GM12801 (cell line): ENCODE measurements around the gene SARS2.

Experiments
- TF ChIP-seq, protein P1 (sequence below): IDR thresholded peaks from one replicate; pipeline ENCODE4 v1.5.1; 2011; ENCODE audit warnings: control low read depth; ENCODE audit not compliant: insufficient read length; ENCODE audit errors: extremely low read depth

The SARS2 gene

DNA sequence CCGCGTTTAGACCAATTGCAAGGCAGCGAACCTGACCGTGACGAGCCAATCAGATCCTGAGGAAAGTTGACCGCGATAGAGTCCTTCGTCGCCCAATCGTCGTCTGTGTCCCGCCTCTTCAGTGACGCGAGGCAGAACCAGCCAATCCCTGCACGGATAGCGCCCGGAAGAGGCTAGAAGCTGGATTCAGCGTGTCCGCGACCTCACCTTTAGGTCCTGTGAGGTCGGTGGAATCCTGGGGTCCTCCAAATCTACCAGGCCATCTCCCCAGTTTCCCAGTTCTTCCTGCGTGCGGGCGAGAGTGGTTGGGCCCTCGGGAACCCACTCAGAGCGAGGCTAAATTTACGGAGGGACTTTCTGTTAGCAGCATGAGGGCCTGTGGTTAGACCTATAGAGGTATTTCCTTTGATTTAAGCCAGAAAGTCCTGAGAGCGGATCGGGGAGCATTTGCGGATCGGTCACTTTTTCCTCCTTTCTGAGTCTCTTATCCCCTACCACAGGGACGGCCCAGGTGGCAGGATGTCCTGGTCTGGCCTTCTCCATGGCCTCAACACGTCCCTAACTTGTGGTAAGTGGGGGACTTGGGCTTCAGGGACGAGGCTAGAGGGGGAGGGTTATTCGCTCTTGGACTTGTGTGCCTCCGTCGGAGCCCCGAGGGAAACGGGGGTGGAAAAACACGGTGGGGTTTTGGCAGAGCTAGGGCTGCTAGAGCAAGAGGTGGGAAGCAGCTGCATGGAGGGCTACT is 385 bp upstream of the SARS2 start, which contains the start of gene MRPS12:
Gene MRPS12 (plus strand): TSS at position 169 of the 745 bp plus-strand sequence. CDS start 351 bp downstream, at position 520.
- TF ChIP-seq, protein P1, sequence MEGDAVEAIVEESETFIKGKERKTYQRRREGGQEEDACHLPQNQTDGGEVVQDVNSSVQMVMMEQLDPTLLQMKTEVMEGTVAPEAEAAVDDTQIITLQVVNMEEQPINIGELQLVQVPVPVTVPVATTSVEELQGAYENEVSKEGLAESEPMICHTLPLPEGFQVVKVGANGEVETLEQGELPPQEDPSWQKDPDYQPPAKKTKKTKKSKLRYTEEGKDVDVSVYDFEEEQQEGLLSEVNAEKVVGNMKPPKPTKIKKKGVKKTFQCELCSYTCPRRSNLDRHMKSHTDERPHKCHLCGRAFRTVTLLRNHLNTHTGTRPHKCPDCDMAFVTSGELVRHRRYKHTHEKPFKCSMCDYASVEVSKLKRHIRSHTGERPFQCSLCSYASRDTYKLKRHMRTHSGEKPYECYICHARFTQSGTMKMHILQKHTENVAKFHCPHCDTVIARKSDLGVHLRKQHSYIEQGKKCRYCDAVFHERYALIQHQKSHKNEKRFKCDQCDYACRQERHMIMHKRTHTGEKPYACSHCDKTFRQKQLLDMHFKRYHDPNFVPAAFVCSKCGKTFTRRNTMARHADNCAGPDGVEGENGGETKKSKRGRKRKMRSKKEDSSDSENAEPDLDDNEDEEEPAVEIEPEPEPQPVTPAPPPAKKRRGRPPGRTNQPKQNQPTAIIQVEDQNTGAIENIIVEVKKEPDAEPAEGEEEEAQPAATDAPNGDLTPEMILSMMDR: no peak

DNA sequence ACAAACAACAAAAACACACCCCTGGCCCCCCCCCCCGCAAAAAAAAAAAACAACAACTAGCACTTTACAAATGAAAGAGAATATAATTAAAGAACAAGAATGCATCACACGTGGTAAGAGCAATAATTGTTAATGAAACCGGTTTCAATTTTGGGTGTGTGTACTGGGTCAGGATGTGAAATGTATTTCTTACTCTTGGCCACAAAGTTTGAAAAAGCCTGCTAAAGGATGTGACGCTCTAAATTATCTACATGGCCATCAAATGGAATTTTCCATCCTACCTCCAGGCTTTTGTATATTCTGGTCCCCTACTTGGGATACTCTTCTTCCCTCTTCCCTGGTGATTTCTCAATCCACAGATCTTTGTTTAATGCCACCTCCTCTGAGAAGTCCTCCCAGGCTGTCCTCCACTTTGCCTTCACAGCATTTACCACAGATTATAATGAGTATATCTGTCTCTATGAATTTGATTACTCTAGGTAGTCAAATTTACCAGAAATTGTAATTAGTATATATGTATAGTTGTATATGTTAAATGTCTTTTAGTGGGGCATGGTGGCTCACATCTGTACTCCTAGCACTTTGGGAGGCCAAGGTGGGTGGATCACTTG is 2.1 kb downstream of the SARS2 start:
- TF ChIP-seq, protein P1: no peak

DNA sequence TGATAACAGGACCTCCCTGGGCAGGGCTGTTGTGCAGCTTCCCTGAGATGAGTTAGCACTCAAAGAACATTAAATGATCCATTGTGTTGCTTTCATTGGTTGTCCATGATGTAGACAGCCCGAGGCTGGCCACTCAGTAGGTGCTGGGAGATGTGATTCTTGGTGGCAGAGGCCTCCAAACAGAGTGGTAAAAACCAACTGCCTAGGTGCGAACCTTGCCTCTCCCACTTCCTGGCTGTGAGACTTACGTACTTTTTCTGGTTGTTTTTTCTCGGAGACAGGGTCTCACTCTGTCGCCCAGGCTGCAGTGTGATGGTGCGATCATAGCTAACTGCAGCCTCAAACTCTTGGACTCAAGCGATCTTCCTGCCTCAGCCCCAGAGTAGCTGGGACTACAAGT is 6.2 kb downstream of the SARS2 start:
- TF ChIP-seq, protein P1: no peak

DNA sequence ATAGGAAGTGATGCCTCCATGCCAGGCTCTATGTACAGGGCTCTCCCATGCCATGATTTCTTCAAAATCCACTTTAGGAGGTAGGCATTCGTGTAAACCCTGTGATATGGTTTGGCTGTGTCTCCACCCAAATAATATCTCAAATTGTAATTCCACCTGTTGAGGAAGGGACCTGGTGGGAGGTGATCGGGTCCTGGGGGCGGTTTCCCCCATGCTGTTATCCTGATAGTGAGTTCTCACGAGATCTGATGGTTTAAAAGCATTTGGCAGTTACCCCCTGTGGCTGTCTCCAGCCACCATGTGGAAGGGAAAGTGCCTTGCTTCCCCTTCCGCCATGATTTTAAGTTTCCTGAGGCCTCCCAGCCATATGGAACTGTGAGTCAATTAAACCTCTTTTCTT is 8.1 kb downstream of the SARS2 start:
- TF ChIP-seq, protein P1: no peak

DNA sequence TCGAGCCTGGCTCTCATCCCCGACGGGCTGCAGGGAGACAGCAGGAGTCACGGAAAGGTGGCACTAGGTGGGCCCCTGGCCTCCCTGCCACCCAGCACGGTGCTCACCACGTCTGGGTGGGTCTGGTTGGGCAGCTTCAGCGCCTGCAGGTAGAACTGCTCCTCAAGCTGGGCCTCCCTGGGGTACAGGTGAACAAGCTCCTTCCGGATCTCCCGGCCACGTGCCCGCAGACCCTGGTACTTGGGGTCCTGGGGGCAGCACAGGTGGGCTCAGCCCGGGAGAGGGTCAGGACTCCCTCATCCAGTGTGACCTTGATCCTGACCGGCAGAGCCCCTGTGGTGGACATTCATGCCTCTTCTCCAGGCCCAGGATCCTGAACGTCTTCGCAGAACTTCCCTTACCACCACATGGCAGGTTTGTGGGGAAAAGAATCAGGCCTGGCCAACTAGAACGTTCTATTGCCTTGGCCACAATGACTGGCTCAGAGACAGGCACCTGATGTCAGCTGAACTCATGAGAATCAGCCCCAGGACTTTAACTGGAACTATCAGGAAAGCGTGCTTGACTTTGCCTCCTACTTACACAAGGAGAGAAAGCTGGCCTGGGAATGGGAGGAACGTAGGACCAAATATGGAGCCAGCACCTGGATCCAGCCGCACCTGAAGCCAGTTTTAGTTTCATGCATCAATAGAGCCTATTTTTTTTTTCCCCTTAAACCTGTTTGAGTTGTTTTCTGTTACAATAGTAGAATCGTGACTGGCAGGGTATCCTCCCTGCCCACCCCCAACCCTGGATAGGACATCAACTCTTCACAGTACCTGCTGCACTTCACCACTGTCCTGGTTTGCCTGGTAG is 8.9 kb downstream of the SARS2 start:
- TF ChIP-seq, protein P1: no peak

DNA sequence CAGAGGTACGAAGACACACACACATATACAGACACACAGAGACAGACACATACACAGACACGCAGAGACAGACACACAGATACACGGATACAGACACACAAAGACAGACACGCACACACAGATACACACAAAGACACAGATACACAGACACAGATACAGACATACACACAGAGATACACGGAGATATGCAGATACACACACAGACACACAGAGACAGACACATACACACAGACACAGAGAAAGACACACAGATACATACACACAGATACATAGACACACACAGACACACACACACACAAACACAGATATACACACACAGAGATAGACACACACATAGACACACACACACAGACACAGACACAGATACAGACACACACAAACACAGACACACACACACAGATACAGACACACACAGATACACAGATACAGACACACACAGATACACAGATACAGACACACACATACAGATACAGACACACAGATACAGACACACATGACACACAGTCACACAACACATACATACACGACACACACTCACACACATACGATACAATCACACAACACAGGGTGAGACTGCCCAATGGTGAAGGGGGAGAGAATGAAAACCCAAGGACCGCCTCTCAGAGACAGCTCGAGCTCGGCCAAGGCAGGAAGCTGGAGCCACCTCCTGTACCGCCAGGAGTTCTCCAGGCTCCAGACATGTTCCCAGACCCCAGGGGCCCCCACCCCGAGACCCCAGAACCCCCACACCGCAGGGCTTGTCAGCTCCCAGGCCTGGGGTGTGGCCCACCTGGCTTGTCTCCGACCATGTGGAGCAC is 9.8 kb downstream of the SARS2 start:
- TF ChIP-seq, protein P1: no peak
